ENCODE results near the gene ASXL1.

ASXL1 gene

DNA sequence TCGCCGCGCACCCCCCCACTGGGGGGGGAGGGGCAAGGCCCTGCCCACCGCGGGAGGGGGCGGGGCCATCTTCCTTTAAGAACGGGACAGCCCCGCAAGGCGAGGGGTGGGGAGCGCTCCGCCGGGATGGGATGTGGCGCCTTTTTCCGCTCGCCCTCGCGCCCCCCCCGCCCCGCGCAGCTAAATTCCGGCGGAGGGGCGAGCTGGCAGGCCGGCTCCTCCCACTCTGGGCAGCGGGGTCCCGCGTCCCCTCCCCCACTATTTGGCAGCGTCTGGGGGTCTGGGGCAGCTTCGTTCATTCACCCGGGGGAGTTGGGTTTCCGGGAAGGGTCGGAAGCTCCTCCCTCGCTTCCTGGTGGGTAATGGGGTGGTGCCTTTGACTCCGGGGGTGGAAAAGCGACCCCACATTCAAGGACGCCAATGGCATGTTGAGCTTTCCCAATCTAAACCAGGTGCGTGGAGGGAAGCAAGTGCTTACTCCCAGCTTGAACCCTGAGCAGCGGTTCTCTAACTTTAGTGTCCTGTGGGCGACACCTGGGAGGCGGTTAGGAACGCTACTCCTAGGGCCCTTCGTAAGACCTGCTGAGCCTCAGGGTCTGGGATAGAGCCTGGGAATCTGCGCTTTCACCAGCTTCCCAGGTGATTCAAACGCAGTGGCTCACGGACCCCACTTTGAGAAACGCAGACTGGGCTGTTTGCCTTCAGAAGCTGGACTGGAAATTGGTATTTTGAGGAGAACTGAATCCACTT lies 927 bp downstream of the ASXL1 start:
- no peak for DNase-seq (ENCODE audit: extremely low read depth, low read depth)
- TF ChIP-seq CTCF (IDR thresholded peaks at IDR 0.05; ENCODE audit: low read depth, low read length), result no peak

DNA sequence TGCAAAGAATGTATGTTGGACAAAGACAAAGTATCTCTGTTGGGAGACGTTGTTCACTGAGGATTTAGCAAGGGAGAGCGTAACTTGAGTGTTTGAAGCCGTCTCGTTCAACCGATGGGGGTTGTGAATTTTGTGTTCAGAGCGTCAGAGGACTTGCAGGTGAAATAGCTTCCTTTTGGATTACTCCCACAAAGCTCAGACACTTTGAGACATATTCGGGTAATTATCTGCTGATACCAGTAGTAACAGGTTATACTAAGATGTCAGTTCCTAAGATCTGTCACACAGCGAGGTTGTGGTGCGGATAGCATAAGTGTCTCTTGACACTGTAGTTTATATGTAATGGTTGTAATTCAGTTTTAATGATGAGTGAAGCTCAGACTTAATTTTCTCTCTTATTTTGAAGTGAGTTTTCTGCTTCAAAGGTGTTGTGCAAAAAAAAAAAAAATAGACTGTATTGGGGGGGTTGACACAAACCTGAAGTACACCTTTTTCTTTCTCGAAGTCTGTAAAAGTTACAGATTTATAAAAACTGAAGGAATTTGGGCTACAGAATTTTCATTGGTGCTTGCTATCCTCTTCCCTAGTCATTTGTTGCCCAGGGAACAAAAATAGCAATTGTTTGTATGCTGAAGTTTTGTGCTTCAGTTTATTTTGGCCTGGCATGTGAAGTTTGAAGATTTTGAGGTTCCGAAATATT lies 1.7 kb downstream of the ASXL1 start:
- no peak for DNase-seq (ENCODE audit: extremely low read depth, low read depth)
- no peak for TF ChIP-seq CTCF (IDR thresholded peaks at IDR 0.05; ENCODE audit: low read depth, low read length)

GRCh38 chr20:32360333-32360634 lies 2.2 kb downstream of the ASXL1 start:
- no peak for DNase-seq (ENCODE audit: extremely low read depth, low read depth)
- no peak for TF ChIP-seq CTCF (IDR thresholded peaks at IDR 0.05; ENCODE audit: low read depth, low read length)

DNA sequence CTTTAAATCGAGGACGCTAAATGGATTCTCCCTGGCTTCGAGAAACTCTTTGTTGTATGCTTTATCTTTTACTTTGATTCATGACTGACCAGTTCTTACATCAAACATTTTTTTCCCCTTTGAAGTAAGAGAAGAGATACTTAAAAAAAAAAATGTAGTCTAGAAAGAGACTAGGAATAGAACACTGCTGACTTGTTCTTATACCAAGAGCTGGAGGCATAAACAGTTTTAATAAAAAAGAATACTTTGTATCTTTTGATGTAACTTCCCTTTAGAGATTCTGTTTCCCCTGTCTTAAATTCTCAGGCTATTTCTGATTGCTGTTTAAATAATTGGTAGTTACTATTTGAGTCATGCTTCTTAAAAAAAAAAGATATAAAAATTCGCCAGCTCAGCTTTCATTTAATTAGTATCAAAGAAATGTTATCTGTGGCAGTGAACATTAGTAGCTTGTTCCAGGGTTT lies 4.8 kb downstream of the ASXL1 start:
- no peak for TF ChIP-seq CTCF (IDR thresholded peaks at IDR 0.05; ENCODE audit: low read depth, low read length)
- no peak for DNase-seq (ENCODE audit: extremely low read depth, low read depth)

- no peak for TF ChIP-seq CTCF (IDR thresholded peaks at IDR 0.05; ENCODE audit: low read depth, low read length)
- DNase-seq (ENCODE audit: extremely low read depth, low read depth), result no peak
Measured at GRCh38 chr20:32363492-32363891, 5.4 kb downstream of the ASXL1 start.

DNA sequence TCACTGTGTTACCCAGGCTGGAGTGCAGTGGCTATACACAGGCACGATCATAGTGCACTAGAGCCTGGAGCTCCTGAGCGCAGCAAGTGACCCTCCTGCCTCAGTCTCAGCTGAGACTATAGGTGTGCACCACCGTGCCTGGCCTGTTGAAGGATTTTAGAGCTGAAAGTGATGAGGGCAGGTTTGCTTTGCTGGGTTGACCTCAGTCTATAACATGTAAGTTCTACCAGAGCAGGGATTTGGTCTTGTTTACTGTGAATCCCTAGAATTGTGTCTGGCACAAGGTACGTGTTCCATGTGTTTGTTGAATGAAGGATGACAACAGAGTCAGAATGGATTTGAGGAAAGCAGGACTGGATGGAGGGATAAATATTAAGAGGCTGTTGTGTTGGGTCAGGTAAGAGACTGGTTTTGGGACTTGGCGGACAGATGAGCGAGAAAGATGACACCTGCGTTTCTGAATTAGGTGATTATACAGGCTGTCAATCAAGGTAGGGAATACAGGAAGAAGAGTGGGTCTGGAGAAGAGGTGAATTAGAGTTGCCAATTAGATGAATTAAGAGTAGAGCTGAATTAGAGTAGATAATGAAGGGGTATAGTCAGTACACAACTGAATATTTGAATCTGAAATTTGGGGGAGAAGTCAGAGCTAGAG lies 6.5 kb downstream of the ASXL1 start:
- no peak for DNase-seq (ENCODE audit: extremely low read depth, low read depth)

More for the DNA sequence above, 6.5 kb downstream of the ASXL1 start:
- no peak for TF ChIP-seq CTCF (IDR thresholded peaks at IDR 0.05; ENCODE audit: low read depth, low read length)

Measured in AG09319 (cell line).